ENCODE measurements around the gene SNRNP48.

SNRNP48 gene

DNA sequence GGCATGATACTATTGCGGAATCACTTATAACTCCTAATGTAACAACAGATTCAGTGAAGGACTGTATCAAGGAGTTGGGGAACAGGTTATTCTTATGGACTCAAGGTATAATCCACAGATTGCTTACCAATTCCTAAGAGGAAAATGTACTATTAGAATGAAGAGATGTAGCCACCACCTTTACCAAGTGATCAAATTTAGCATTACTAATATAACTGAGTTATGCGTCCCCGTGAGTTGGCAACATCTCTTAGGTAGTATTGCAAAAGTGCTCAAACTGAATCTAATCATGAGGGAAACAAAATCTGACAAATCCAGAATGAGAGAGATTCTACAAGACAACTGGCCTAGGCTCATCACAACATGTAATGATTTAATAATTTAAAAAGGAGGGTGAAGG, 777 bp upstream of the SNRNP48 start:
- in situ Hi-C loops (cut with HindIII; ENCODE audit: low pct_ligation_motif_present, low sequenced_read_pairs) = loop anchor here (25.0 kb wide), 1 partner anchor 177 kb away; no protein-coding TSS in a partner anchor
- DNase-seq = no peak
- Histone ChIP-seq H3K27ac (no peak overlapping the region), H3K4me3 (ENCODE audit: low read depth, low read length) (no peak overlapping the region), H3K27me3 (replicated peaks) (no peaks in the 10 kb centered on the region), H3K36me3 (replicated peaks) (peaks cover 8% of the 10 kb centered on the region)
- TF ChIP-seq, protein P1, sequence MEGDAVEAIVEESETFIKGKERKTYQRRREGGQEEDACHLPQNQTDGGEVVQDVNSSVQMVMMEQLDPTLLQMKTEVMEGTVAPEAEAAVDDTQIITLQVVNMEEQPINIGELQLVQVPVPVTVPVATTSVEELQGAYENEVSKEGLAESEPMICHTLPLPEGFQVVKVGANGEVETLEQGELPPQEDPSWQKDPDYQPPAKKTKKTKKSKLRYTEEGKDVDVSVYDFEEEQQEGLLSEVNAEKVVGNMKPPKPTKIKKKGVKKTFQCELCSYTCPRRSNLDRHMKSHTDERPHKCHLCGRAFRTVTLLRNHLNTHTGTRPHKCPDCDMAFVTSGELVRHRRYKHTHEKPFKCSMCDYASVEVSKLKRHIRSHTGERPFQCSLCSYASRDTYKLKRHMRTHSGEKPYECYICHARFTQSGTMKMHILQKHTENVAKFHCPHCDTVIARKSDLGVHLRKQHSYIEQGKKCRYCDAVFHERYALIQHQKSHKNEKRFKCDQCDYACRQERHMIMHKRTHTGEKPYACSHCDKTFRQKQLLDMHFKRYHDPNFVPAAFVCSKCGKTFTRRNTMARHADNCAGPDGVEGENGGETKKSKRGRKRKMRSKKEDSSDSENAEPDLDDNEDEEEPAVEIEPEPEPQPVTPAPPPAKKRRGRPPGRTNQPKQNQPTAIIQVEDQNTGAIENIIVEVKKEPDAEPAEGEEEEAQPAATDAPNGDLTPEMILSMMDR (IDR thresholded peaks at IDR 0.05; ENCODE audit: low read depth, low read length, missing control alignments) = no peak

DNA sequence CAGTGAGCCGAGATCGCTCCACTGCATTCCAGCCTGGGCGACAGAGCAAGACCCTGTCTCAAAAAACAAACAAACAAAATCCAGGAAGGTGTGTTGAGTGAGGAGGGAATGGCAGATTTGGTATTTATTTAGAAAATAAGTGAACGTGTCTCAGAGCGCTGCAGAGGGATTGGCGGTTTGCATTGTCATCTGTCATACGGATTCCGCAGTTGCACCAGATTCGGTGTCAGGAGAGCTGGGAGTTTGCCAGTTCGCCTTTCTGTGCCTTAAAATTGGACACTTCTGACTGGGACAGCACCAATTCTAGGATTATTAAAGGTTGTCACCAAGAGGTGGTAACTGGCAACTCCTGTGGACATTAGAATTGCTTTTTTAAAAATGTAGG, 912 bp downstream of the SNRNP48 start:
- H3K36me3 ChIP-seq (replicated peaks) = peaks cover 12% of the 10 kb centered on the region
- in situ Hi-C loops (cut with HindIII; ENCODE audit: low pct_ligation_motif_present, low sequenced_read_pairs) = loop anchor here (25.0 kb wide), 1 partner anchor 179 kb away; no protein-coding TSS in a partner anchor
- H3K4me3 ChIP-seq (ENCODE audit: low read depth, low read length) = peak overlapping the region; percentile 79
- H3K27ac ChIP-seq = no peak overlapping the region
- no peak for DNase-seq
- TF ChIP-seq, protein P1 (IDR thresholded peaks at IDR 0.05; ENCODE audit: low read depth, low read length, missing control alignments) = no peak
- H3K27me3 ChIP-seq (replicated peaks) = no peaks in the 10 kb centered on the region

DNA sequence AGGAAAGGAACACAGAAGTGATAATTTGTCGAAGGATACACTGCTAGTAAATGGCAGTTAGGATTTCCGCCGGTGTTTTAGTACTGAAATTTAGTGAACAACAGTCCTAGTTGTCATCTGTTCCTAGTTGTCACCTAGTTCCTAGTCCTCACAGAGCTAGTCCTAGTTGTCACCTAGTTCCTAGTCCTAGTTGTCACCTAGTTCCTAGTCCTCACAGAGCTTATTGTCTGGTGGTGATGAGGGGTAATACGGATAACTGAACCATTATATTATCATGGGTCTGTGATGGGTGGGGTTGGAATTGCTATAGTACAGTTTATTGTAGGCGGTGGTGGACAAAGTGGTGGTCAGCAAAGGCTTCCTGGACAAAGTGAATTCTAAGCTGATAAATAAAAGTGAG, 1.8 kb downstream of the SNRNP48 start:
- no peak for DNase-seq
- in situ Hi-C loops (cut with HindIII; ENCODE audit: low pct_ligation_motif_present, low sequenced_read_pairs) = loop anchor here (25.0 kb wide), 1 partner anchor 179 kb away; no protein-coding TSS in a partner anchor
- Histone ChIP-seq H3K4me3 (ENCODE audit: low read depth, low read length) (no peak overlapping the region), H3K27me3 (replicated peaks) (no peaks in the 10 kb centered on the region), H3K36me3 (replicated peaks) (peaks cover 16% of the 10 kb centered on the region), H3K27ac (no peak overlapping the region)
- TF ChIP-seq, protein P1 (IDR thresholded peaks at IDR 0.05; ENCODE audit: low read depth, low read length, missing control alignments) = no peak

DNA sequence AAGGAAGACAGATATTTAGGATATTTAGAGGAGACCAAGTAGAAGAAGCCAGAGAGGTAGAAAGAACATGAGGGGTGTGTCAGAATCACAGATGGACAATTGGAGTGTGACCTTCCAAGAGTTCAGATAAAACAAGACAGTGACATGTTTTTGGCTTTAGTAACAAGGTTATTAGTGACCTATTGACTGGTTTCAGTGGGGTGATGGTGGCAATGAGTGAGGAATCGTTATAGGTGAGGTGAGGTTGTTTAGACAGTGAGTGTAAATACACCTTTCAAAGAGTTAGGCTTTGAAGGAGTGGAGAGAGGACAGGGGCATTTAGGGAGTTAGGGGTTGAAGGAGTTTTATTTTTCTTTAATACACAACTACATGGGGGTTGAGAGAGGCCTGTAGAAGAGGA, 3.2 kb downstream of the SNRNP48 start:
- in situ Hi-C loops (cut with HindIII; ENCODE audit: low pct_ligation_motif_present, low sequenced_read_pairs) = loop anchor here (25.0 kb wide), 1 partner anchor 181 kb away; no protein-coding TSS in a partner anchor
- TF ChIP-seq, protein P1 (IDR thresholded peaks at IDR 0.05; ENCODE audit: low read depth, low read length, missing control alignments) = no peak

DNA sequence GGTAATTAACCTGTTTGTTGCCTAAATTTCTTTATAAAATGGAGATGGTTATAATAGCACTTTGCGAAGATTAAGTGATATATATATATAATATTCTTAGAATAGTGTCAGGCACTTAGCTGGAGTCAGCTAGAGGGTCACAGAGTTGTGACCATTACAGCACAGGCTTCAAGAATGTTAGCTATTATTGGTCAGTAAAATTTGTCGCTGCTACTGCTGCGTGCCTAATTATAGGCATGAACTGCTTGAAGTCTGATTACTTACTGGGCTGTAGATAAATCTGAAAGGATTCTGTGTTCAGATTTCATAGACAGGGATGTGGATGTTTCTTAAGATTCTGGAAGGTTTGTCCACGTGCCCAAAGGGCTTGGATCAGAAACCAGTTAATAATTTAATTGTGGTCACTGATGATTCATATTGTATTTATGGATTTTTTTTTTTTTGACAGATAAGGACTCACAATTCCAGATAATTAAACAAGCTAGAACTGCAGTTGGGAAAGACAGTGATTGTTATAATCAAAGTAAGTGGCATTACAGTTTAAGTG, 4.7 kb downstream of the SNRNP48 start:
- Histone ChIP-seq H3K27me3 (replicated peaks) (no peaks in the 10 kb centered on the region), H3K36me3 (replicated peaks) (peaks cover 22% of the 10 kb centered on the region), H3K4me3 (ENCODE audit: low read depth, low read length) (no peak overlapping the region), H3K27ac (no peak overlapping the region)
- TF ChIP-seq, protein P1 (IDR thresholded peaks at IDR 0.05; ENCODE audit: low read depth, low read length, missing control alignments) = no peak
- in situ Hi-C loops (cut with HindIII; ENCODE audit: low pct_ligation_motif_present, low sequenced_read_pairs) = loop anchor here (25.0 kb wide), 1 partner anchor 182 kb away; no protein-coding TSS in a partner anchor
- DNase-seq = no peak

More for the DNA sequence above, 3.2 kb downstream of the SNRNP48 start:
- DNase-seq = no peak
- H3K27ac ChIP-seq = no peak overlapping the region
- no peaks in the 10 kb centered on the region for H3K27me3 ChIP-seq (replicated peaks)
- H3K36me3 ChIP-seq (replicated peaks) = peaks cover 21% of the 10 kb centered on the region
- no peak overlapping the region for H3K4me3 ChIP-seq (ENCODE audit: low read depth, low read length)

DNA sequence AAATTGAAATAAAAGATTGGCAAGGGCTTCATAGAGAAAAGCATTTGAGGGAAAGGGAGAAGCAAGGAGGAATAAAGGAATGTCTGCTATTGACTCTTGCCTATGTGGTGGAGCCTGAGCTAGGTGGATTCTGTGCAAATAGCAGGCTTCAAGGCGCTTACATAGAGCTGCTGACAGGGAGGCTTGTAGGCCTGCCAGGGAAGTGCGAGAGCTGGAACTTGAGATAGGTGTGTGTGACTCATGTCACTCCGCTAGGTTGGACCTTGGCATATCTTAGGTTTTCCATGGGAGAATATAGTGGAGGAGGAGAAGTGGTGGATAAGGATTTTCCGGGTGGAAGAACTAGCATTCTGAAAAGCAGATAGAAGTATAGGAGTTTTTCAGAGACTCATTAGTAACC, 14.0 kb downstream of the SNRNP48 start:
- Histone ChIP-seq H3K27ac (no peak overlapping the region), H3K27me3 (replicated peaks) (no peaks in the 10 kb centered on the region), H3K36me3 (replicated peaks) (peaks cover 67% of the 10 kb centered on the region), H3K4me3 (ENCODE audit: low read depth, low read length) (no peak overlapping the region)
- TF ChIP-seq, protein P1 (IDR thresholded peaks at IDR 0.05; ENCODE audit: low read depth, low read length, missing control alignments) = no peak
- no peak for DNase-seq
- in situ Hi-C loops (cut with HindIII; ENCODE audit: low pct_ligation_motif_present, low sequenced_read_pairs) = loop anchor here (25.0 kb wide), 1 partner anchor 317 kb away; no protein-coding TSS in a partner anchor

All from brain microvascular endothelial cell (primary cell).